Renal pelvis (tissue), 3 donors: ENCODE data around the gene CXCR1. TPM values are rescaled to one million over a fixed set of nuclear protein-coding genes. Genes with fewer than 3 reads are reported as not detected.

Experiments used
- polyA plus RNA-seq, 3 donors: library from polyadenylated mRNA; unstranded; fragments of 120-200 nt; gene quantifications; one replicate each; pipeline ENCODE4 v1.2.1, GENCODE V29; 2013; ENCODE audit not compliant: insufficient read length in 3 of 3

Gene CXCR1
- polyA plus RNA-seq, 3 donors = 0.07 TPM; not detected in 2

Other genes starting within 250 kb of the CXCR1 start
- 10 to 100 TPM; 56.6 to 75.9 (median 67.8) TPM for gene TNS1, start 164.0 kb downstream of the CXCR1 start, polyA plus RNA-seq
- under 1 TPM; 0.08 to 0.43 (median 0.36) TPM for gene RUFY4, start 97.7 kb downstream of the CXCR1 start, polyA plus RNA-seq
- gene CXCR2, start 40.9 kb downstream of the CXCR1 start, polyA plus RNA-seq = under 1 TPM; 0.14 to 0.74 (median 0.36) TPM
- 100 to 1,000 TPM; 235 to 239 (median 237) TPM for gene ARPC2, start 50.2 kb upstream of the CXCR1 start, polyA plus RNA-seq
- 1 to 10 TPM; 1.8 to 2.7 (median 2.2) TPM for gene GPBAR1, start 94.1 kb upstream of the CXCR1 start, polyA plus RNA-seq
- 100 to 1,000 TPM; 137 to 150 (median 144) TPM for gene AAMP, start 103.2 kb upstream of the CXCR1 start, polyA plus RNA-seq
- 100 to 1,000 TPM; 115 to 131 (median 115) TPM for gene PNKD, start 103.6 kb upstream of the CXCR1 start, polyA plus RNA-seq
- 10 to 100 TPM; 86.5 to 96.9 (median 90.6) TPM for gene TMBIM1, start 125.5 kb upstream of the CXCR1 start, polyA plus RNA-seq
- 1 to 10 TPM; 5.6 to 7.6 (median 6.2) TPM for gene CATIP, start 189.9 kb upstream of the CXCR1 start, polyA plus RNA-seq
- 1 to 10 TPM in 1 of 3 donors, under 1 TPM in 2; 0.87 to 1.6 (median 0.99) TPM for gene SLC11A1, start 215.3 kb upstream of the CXCR1 start, polyA plus RNA-seq
- 100 to 1,000 TPM; 155 to 174 (median 165) TPM for gene CTDSP1, start 232.9 kb upstream of the CXCR1 start, polyA plus RNA-seq